Spleen (tissue), 7 donors: ENCODE data around the gene TYW3.

Source experiments
- POLR2A ChIP-seq, 3 donors: fragments of 450-650 bp; IDR thresholded peaks; one replicate each; pipeline ENCODE4 v1.5.1; 2017; ENCODE audit warnings: antibody characterized with exemption in 3 of 3, mild to moderate bottlenecking in 1 of 3
- TF ChIP-seq, protein P1 (sequence below), 11 experiments: fragments of 200-600 bp in 7 of 11; fragments of 450-650 bp in 4 of 11; sonication (generic) in 4 of 11; IDR thresholded peaks in 8 of 11; conservative IDR thresholded peaks in 3 of 11; 1 replicate in 7 of 11; 2 replicates in 4 of 11; pipeline versions ENCODE4 v1.4.0 to v1.8.0; 2016 to 2021; ENCODE audit warnings: antibody characterized with exemption in 11 of 11, inconsistent platforms in 4 of 11, mild to moderate bottlenecking in 1 of 11
- donor health status: DM: no; HTN: no; CAD: no; lungs with moderate emphysema.
- donor health status: DM: no; HTN: no; CAD: no.
- donor health status: DM: no; HTN: no; CAD: no.

GRCh38 chr1:74791491-74791890 lies 58.5 kb downstream of the TYW3 start:
- TF ChIP-seq POLR2A (IDR thresholded peaks at IDR 0.05) = no peak
- TF ChIP-seq, protein P1, sequence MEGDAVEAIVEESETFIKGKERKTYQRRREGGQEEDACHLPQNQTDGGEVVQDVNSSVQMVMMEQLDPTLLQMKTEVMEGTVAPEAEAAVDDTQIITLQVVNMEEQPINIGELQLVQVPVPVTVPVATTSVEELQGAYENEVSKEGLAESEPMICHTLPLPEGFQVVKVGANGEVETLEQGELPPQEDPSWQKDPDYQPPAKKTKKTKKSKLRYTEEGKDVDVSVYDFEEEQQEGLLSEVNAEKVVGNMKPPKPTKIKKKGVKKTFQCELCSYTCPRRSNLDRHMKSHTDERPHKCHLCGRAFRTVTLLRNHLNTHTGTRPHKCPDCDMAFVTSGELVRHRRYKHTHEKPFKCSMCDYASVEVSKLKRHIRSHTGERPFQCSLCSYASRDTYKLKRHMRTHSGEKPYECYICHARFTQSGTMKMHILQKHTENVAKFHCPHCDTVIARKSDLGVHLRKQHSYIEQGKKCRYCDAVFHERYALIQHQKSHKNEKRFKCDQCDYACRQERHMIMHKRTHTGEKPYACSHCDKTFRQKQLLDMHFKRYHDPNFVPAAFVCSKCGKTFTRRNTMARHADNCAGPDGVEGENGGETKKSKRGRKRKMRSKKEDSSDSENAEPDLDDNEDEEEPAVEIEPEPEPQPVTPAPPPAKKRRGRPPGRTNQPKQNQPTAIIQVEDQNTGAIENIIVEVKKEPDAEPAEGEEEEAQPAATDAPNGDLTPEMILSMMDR (IDR thresholded peaks at IDR 0.05 in 8 of 11, conservative IDR thresholded peaks at IDR 0.05 in 3 of 11) = no peak
